Measurements from ENCODE around the gene SPATA31A1. TPM values are rescaled to one million over a fixed set of nuclear protein-coding genes. Genes with fewer than 3 reads are reported as not detected.
"Not testable (repeated sequence)": the region's sequence is repeated elsewhere in the genome, so short reads cannot be mapped to it uniquely, and the experiment has no call there.

Gene SPATA31A1
- not detected in 2 replicates for total RNA-seq (2014; rRNA removed; shearing (Covaris generic))

- DNase-seq (ENCODE audit: low read depth): not testable (repeated sequence)
Observed at GRCh38 chr9:39355369-39355768, at the start of gene SPATA31A1. Gene SPATA31A1, plus strand, starts transcription at chr9:39355669. Its CDS starts 62 bp downstream, at chr9:39355731.

DNA sequence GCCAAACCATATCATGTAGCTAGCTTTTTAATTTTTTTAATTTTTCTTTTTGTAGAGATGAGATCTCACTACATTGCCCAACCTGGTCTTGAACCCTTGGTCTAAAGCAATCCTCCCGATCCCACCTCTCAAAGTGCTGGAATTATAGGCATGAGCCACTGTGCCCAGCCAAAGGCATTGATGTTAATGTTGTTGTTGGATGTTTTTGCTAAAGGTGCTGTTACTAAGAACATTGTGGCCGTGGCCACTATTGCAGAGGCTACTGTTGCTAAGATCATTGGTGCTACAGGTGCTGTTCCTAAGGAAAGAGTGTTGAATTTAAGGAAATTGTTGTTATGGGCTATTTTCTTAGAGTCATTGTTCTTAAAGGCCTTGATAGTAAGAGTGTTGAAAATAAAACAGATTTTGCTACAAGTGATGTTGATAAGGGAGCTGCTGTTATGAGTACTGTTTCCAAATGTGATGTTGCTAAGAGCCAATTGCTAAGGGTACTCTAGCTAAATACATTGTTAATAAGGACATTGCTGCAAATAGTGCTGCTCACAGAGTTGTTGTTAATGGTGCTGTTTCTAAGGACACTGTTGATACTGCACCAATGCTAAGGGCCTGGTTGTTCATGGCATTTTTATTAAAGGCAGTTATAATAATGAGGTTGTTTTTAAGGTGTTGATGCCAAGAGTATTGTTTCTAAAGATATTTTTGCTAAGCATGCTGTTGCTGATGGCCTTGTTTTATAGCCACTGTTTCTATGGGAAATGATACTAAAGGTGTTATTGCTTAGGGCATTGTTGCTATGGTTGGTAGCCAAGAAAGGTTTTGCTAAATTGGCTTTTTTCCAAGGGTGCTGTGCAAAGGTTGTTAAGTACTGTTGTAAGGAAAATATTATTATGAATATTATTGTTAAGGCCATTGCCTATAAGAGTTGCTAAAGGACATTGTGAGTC lies 52.1 kb downstream of the SPATA31A1 start:
- DNase-seq (ENCODE audit: low read depth): not testable (repeated sequence)

- not testable (repeated sequence) for DNase-seq (ENCODE audit: low read depth)
Observed at GRCh38 chr9:39411254-39411940, 55.9 kb downstream of the SPATA31A1 start.

Other genes with a start within 250 kb of the SPATA31A1 start
- 0.05 and 0.42 TPM in 2 replicates for gene CNTNAP3, start 67.5 kb upstream of the SPATA31A1 start, total RNA-seq (2014; rRNA removed; shearing (Covaris generic))

Data from M059J (cell line).